Mesodermal cell (in vitro differentiated cells): Measurements from ENCODE around the gene GADL1.

Experiments used
- H3K27ac ChIP-seq: 2 replicates; pipeline ENCODE4 v1.7.0; 2013; ENCODE audit warnings: mild to moderate bottlenecking, low read depth, low read length, moderate library complexity; ENCODE audit not compliant: severe bottlenecking
- H3K36me3 ChIP-seq: 2 replicates; pipeline ENCODE4 v1.7.1; 2013; ENCODE audit warnings: mild to moderate bottlenecking, low read length, moderate library complexity; ENCODE audit not compliant: control insufficient read depth, insufficient read depth
- H3K4me1 ChIP-seq: one replicate; pipeline ENCODE4 v1.7.1; 2013; ENCODE audit warnings: mild to moderate bottlenecking, low read length; ENCODE audit not compliant: insufficient read depth, control insufficient read depth, poor library complexity, severe bottlenecking
- H3K4me3 ChIP-seq: 2 replicates; pipeline ENCODE4 v1.7.0; 2013; ENCODE audit warnings: low read length, control low read depth, mild to moderate bottlenecking; ENCODE audit not compliant: insufficient read depth, poor library complexity, severe bottlenecking; ENCODE audit errors: extremely low read depth
- H3K9me3 ChIP-seq: 2 replicates; pipeline ENCODE4 v1.7.1; 2013; ENCODE audit warnings: mild to moderate bottlenecking, low read length, moderate library complexity; ENCODE audit not compliant: control insufficient read depth
- WGBS, 2 experiments: methylation state at CpG; one replicate each; pipeline ENCODE4 v1.1.5; 2013; ENCODE audit warnings: missing lambda C conversion rate in 2 of 2; ENCODE audit not compliant: insufficient coverage in 2 of 2; 5-methylcytosine and 5-hydroxymethylcytosine counted together

GADL1 gene

DNA sequence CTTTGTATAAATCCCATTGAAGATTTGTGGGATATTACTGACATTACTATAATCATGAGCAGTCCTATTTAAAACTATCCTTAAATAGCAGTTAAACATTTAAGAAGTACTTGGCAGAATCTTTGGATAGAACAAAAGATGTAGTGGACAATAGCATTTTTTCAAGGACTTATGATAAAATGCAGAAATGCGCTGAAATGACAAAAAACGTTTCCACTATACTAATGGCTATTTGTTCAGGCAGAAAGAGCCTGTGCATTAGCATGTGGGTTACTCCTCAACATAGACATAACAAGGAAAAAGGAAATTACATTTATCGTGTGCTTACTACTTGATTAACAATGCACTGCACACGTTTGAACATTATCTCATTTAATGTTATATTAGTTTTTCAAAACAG lies 80.7 kb downstream of the GADL1 start:
- Histone ChIP-seq H3K9me3 (no peaks in the 10 kb centered on the region), H3K27ac (no peak overlapping the region), H3K4me1 (no peaks in the 10 kb centered on the region), H3K36me3 (no peaks in the 10 kb centered on the region), H3K4me3 (no peak overlapping the region)
- 60% methylated on average over 1 of the region's 4 CpGs; no CpG with 5 or more reads in 1 of the 2 experiments for WGBS, 2 experiments

DNA sequence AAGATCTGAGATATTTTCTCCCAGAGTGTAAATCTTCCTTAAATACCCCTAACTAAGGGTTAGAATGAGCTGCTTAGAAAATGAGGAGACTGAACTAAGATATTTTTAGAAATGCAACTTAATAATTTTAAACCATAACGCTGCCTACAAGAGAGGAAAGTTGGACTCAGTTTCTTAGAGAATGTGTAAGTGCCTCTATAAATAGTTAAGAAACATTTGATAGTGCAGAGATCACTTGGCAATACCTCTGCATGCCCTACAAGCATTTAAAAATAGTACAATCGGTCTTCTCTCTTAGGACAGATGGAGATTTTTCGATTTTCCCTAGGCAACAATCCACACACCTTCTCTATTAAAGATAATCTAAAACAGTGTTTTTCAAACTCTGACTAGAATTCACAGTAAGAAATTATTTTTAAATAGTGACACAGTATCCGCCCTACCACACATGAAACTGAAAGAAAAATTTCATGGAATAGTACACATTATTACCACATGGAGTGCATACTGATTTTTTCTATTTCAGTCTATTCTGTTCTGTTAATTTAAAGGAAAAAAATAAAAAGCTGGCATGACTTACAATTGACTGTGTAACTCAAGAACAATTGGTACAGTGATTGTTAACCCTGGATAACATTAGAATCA lies 83.2 kb downstream of the GADL1 start:
- 80% methylated on average over 2 of the region's 4 CpGs; no CpG with 5 or more reads in 1 of the 2 experiments for WGBS, 2 experiments
- Histone ChIP-seq H3K4me1 (no peaks in the 10 kb centered on the region), H3K36me3 (no peaks in the 10 kb centered on the region), H3K27ac (no peak overlapping the region), H3K9me3 (no peaks in the 10 kb centered on the region), H3K4me3 (no peak overlapping the region)

DNA sequence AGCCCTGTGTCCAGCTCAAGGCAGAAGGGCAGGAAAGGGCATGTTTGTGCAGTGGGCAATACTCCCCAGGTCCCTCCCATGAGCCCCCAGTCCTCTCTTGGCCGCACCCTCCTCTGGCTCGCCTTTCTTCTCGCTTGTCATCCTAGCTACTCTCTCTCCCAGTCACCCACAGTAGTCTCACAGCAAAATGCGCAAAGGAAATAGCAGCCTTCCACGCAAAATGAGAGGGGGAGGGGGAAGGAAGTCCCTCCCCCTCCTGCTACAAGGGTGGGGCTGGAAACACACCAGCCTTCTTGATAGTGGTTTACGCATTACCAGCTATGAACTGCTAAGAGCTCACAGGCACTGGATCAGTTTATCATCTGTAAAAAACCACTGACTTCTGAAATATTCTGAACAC lies 83.8 kb downstream of the GADL1 start:
- no peaks in the 10 kb centered on the region for H3K9me3 ChIP-seq
- no peak overlapping the region for H3K4me3 ChIP-seq
- 73 to 100% methylated on average over 1 to 3 of the region's 6 CpGs for WGBS, 2 experiments
- no peak overlapping the region for H3K27ac ChIP-seq
- no peaks in the 10 kb centered on the region for H3K36me3 ChIP-seq
- no peaks in the 10 kb centered on the region for H3K4me1 ChIP-seq

DNA sequence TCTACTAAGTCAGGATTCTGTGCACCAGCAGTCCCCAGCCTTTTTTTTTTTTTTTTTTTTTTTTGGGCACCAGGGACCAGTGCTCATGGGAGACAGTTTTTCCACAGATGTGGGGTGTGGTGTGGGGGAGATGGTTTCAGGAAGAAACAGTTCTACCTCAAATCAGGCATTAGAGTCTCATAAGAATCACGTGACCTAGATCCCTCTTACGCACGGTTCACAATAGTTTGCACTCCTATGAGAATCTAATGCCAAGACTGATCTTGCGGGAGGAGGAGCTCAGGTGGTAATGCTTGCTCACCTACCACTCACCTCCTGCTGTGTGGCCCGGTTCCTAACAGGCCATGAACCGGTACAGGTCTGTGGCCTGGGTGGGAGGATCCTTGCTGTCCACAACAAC lies 88.8 kb downstream of the GADL1 start:
- Histone ChIP-seq H3K4me3 (no peak overlapping the region), H3K4me1 (no peaks in the 10 kb centered on the region), H3K36me3 (no peaks in the 10 kb centered on the region), H3K9me3 (no peaks in the 10 kb centered on the region), H3K27ac (no peak overlapping the region)
- 94 to 100% methylated on average over 3 to 4 of the region's 6 CpGs for WGBS, 2 experiments

DNA sequence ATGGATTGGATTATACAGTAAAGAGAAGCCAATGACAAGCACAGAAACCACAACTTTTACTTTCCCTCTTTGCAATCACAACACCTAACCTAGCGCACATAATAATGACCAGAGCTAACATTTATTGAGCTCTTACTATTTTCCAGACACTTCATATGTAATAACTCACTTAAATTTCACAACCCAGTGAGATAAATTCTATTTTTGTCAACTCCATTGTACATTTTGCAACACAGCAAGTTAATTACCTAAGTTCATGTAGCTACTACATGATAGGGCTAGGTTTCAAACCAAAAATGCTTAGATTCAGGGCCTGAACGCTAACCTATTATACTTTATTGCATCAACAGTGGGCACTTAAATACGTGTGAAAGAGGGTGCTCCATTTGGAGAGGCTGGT lies 89.5 kb downstream of the GADL1 start:
- H3K27ac ChIP-seq, result no peak overlapping the region
- H3K4me1 ChIP-seq, result no peaks in the 10 kb centered on the region
- H3K9me3 ChIP-seq, result no peaks in the 10 kb centered on the region
- no peaks in the 10 kb centered on the region for H3K36me3 ChIP-seq
- 79% methylated on average over 1 of the region's 3 CpGs; no CpG with 5 or more reads in 1 of the 2 experiments for WGBS, 2 experiments
- H3K4me3 ChIP-seq, result no peak overlapping the region

DNA sequence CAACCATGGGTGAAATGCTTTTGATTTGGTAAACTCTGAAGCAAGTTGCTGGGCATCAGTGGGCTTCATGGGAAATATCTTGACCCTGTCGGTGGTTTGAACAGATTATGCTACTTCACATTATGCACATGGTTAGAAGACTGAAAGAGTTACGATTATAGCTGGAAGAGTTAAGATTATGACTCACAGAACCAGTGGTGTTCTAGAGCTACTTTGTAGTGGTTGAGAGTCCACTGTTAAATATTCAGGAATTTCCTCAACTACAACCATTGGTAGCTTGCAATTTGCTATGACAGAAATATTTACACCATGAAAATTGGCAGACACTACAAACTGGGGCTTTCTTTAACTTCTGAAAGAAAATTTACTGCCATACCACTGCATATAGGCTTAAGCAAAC lies 99.3 kb downstream of the GADL1 start:
- Histone ChIP-seq H3K27ac (no peak overlapping the region), H3K9me3 (no peaks in the 10 kb centered on the region), H3K4me1 (no peaks in the 10 kb centered on the region), H3K36me3 (no peaks in the 10 kb centered on the region), H3K4me3 (no peak overlapping the region)
- 100% methylated on average over 1 of the region's 2 CpGs; no CpG with 5 or more reads in 1 of the 2 experiments for WGBS, 2 experiments

DNA sequence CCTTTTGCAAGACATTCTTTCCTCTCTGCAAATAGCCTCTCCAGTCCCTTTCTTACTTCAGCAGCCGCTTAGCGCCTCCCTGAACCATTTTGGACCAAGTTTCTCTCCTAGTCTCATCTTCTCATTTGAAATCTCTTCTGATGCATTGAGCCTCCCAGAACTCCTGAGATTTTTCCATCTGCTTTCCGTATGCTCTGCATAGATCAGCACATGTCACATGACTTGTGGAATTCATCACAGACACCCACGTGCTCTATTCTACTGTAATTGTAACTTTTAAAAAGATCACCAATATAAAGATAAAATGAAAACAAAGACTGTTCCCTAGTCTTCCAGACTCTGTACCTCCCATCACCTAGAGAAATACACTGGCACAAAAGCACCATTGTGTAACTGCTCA lies 100.7 kb downstream of the GADL1 start:
- Histone ChIP-seq H3K4me1 (no peaks in the 10 kb centered on the region), H3K4me3 (no peak overlapping the region), H3K36me3 (no peaks in the 10 kb centered on the region), H3K27ac (no peak overlapping the region), H3K9me3 (no peaks in the 10 kb centered on the region)
- WGBS, 2 experiments, result 94 to 97% methylated on average over 2 to 3 of the region's 4 CpGs

DNA sequence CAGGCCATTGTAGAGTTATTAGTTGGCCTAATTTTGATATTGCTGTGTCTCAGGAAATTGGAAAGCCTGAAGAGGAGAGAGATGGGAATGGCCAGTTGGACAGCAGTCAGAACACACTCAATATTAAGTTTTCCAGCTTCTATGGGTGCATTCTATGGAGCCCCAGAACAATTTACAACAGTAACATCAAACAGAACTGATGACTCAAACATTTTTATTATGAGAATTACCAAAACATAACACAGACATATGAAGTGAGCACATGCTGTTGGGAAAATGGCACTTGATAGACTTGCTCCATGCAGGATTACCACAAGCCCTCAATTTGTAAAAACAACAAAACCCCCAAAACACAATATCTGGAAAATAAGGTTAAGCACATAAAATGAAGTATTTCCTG lies 104.3 kb downstream of the GADL1 start:
- Histone ChIP-seq H3K36me3 (no peaks in the 10 kb centered on the region), H3K9me3 (no peaks in the 10 kb centered on the region), H3K4me1 (no peaks in the 10 kb centered on the region)

DNA sequence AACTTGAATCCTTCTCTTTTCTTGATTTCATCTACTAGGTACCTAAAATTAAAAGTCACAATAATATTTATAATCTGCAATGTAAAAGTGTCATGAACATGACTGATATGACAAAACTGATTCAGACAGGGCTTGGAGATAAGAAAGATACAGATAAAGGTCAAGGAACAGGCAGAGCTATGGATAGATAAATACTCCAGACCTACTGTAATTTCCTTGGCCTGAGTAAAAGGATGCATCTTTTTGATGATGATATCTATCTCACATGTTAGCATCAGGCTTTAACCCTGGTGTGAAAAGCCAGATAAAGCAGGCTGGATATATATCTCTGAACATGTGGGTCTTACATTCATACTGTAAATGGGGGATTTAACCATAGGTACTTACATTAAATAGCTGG lies 108.1 kb downstream of the GADL1 start:
- H3K27ac ChIP-seq, result no peak overlapping the region
- H3K9me3 ChIP-seq, result no peaks in the 10 kb centered on the region
- no peaks in the 10 kb centered on the region for H3K36me3 ChIP-seq
- H3K4me1 ChIP-seq, result no peaks in the 10 kb centered on the region
- H3K4me3 ChIP-seq, result no peak overlapping the region

More for the DNA sequence above, 104.3 kb downstream of the GADL1 start:
- H3K4me3 ChIP-seq, result no peak overlapping the region
- H3K27ac ChIP-seq, result no peak overlapping the region

DNA sequence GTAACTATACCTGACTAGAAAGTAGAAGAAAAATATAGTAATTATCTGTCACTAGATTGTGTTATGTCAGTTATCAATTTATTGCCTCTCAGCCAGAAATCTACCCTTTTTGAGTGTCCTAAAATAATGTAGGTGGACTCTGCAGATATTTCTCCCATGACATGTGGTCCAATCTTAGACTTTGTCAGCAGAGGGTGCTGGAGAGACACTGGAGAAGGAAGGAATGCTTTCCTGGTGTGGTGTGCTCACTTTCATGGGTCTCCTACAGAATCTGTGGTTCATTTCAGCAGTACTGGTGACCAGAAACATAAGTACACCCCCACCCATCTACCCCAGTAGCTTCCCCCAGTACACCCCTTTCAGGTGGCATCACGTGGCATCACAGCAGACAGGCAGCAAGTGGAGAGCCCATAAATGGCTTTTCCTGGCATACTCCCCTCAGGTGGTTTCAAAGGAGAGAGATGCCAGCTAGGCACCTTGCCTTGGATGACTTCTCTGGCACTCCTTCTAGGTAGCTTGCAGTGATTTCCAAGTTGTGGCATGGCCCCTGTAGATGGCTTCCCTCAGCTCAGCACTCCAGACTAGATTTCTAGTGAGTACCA lies 114.7 kb downstream of the GADL1 start:
- Histone ChIP-seq H3K4me3 (no peak overlapping the region), H3K27ac (no peak overlapping the region), H3K9me3 (no peaks in the 10 kb centered on the region), H3K4me1 (no peaks in the 10 kb centered on the region), H3K36me3 (no peaks in the 10 kb centered on the region)
- WGBS, 2 experiments, result 67% methylated on average over 1 of the region's 1 CpG; no CpG with 5 or more reads in 1 of the 2 experiments

DNA sequence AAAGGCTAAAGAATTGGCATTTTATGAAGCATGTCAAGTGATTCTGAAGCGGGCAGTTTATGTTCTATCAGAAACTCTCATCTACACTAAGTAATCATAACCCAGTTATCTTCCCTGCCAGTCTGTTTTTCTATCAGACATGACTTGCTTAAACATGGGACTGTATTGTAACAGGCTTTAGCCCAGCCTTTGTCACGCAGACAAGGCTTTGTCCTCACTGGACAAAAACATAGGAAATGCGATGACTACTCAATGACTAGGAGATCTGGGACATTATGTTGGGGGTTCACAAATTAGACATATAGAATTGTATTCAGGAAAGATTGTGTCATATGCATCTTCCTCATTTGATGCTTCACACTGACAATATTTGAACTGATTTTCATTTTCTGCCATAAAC lies 115.5 kb downstream of the GADL1 start:
- no peaks in the 10 kb centered on the region for H3K9me3 ChIP-seq
- 94 to 100% methylated on average over 1 to 2 of the region's 3 CpGs for WGBS, 2 experiments
- no peak overlapping the region for H3K4me3 ChIP-seq
- H3K4me1 ChIP-seq, result no peaks in the 10 kb centered on the region
- no peak overlapping the region for H3K27ac ChIP-seq
- no peaks in the 10 kb centered on the region for H3K36me3 ChIP-seq
